ENCODE data around the gene CST8.

CST8 gene

DNA sequence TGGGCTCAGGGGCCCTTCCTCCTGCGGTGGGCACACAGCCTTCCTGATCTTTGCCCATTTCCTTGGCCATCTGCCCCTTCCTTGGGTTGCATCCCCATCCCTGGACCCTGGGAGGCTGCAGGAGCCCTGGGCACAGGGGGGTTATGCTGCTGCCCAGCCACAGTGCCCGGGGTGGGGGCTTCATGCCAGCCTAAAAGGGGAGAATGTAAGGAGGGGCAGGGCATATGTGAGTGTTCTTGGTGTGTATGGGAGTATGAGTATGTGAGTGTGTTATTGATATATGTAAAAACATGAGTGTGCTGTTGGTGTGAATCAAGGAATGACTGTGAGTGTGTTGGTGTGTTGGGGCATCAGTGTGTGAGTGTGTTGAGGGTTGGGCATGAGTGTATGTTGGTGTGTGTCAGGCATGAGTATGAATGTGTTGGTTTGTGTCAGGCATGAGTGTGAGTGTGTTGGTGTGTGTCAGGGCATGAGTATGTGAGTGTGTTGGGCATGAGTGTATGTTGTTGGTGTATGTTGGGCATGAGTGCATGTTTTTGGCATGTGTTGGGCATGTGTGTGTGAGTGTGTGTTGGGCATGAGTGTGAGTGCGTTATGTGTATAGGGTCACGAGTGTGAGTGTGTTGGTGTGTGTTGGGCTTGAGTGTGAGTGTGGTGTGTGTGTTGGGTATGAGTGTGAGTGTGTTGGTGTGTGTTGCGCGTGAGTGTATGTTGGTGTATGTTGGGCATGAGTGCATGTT lies 14.7 kb upstream of the CST8 start:
- no peak for DNase-seq

DNA sequence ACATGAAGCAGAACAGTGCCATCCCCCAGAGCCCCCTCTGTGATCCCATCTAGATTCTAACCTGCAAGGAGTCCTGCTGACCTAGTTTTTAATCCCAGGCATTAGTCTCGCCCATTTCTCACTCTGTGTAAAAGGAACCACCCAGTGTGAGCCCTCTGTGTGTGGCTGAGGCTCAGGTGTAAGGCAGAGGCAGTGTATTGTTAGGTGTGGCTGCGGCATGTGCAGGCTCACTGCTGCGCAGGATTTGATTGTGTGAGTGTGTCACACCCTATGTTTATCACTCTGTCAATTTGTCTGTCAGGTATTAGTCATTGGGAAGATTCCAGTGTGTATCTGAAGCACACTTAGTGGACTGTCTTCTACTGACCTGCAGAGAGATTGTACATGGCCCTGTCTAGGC lies 13.7 kb upstream of the CST8 start:
- no peak for DNase-seq

DNA sequence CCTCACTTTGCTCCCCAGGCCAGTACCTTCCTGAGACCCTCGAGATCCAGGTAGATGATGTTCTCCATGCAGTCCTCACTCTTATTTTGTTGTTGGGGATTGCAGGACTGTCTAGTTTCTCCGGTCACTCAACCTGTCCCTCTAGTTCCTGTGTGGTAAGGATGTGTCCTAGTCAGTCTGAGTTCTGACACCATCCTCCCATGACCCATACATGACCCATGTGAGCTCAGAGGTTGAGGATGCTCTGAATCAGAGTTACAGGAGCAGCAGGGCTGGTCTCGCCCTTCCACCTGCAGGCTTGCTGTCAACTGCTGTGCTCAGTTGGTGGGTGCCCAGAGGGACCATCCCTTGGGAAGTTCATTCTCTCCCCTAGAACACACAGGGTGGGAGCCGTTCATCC lies 11.9 kb upstream of the CST8 start:
- DNase-seq = no peak

DNA sequence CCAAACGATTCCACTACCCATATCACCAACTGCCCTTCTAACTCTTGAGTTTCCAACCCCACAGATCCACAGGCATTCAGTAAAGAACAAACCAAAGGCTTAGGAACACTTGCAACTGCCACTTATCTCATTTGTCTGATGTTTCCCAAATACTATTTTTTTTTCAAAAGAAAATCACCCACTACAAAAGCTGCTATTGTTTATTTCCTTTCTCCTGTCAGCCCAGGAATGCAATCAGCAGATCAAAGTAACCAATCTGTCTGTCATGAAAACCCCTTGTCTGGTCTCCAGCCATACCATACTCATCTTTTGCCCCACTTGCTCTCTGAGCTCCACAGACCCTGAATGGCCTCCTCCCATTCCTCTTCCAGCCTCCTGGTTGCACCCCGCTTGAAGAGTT lies 8.8 kb upstream of the CST8 start:
- DNase-seq = no peak

DNA sequence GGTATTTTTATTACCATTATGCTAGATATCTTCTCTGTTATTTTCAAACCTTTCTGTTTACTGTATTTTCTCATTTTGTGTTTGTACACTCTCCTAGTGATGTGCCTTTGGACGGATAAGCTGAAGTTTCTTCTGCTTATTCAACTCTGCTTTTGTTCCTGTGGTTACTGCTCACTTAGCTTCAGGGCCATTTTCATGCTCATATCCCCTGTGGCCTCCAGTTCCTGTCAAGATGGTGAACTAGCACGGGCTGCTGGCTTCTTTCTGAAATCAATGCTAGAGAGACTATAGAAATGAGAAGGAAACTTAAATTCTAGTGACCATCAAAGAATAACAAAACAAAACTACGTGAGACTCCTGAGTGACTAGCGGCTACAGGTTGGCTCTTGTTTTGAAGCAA lies 6.8 kb upstream of the CST8 start:
- no peak for DNase-seq

DNA sequence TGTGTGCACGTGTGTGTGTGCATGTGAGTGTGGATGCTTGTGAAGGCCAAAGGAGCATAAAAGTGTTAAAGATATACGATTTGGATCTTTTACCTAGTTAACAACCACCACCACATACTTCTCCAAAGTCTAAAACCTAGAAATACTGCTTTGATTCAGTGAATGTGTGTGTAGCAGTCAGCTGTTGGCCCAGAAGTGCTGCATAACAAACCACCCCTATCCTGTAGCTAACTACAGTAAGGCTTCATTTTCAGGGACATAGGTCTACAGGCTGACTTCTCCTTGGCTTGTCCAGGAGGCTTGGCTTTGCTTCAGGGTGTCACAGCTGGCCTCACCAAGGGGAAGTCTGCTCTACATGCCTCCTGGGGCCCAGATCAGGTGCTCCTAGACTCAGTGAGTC lies 2.4 kb upstream of the CST8 start:
- no peak for DNase-seq

DNA sequence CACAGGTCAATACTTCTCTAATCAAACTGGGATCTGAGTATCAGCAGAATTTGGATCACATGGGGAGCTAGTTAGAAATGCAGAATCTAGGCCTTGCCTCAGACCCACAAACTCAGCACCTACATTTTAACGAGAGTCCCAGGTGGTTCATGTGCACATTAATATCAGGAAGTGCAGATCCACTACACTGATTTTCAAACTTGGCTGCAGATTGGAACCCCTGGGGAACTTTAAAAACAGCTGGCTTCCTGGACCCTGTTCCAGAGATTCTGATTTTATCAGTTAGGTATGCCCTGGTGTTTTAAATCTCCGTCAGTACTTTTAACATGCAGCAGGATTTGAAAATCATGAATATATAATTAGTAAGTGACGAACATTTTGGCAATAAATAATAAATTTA lies 1.9 kb upstream of the CST8 start:
- no peak for DNase-seq

DNA sequence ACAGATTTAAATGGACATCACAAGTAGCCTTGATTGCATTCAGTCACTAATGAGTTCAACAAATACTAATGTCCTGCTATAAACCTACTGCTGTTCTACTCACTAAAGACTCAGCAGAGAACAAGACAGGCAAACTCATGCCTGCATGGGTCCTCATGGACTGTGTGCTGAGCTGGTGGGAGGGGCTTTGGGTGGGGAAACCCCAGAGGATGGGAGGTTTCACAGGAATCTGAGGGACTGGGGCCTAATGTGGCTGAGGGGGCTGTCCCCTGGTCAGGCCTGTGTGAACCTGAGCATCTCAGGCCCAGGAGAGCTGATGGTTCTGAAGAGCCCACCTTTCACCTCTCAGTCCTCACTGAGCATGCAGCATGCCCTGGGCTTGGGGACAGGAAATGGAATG lies 1.4 kb downstream of the CST8 start:
- DNase-seq = no peak

DNA sequence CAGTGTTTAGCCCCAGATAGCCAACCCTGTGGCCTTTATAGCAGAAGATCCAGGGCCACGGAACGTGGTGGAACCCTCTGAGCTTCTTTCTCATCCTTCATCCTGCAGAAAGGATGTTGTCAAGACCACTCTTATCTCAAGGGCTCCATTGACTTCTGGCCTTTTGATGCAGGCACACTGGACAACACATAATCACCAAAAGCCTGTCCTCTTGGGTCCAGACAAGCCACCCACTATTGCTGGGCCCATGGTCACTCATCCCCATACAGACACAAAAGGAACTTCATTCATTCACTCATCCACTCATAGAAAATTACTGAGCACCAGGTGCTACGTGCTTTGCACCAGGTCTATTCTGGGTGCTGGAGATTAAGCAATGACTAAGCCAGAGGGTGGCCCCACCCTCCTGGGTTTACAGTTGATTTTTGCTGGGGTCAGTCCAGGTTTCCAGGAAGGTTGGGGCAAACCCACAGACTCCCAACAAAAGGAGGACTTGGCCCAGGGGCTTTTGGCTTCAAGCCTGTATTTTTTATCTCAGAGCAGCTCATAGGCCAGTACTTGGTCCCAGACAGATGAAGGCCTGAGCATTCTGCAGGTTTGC lies 2.4 kb downstream of the CST8 start:
- DNase-seq = no peak

DNA sequence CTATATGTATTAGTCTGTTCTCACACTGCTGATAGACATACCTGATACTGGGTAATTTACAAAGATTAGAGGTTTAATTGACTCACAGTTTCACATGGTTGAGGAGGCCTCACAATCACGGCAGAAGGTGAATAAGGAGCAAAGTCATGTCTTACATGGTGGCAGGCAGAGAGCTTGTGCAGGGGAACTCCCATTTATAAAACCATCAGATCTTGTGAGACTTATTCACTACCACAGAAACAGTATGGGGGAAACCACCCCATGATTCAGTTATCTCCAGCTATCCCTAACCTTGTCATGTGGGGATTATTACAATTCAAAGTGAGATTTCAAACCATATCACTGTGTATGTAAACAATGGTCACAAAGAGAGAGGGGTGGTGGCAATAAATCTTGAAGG lies 6.6 kb downstream of the CST8 start:
- DNase-seq = no peak

DNA sequence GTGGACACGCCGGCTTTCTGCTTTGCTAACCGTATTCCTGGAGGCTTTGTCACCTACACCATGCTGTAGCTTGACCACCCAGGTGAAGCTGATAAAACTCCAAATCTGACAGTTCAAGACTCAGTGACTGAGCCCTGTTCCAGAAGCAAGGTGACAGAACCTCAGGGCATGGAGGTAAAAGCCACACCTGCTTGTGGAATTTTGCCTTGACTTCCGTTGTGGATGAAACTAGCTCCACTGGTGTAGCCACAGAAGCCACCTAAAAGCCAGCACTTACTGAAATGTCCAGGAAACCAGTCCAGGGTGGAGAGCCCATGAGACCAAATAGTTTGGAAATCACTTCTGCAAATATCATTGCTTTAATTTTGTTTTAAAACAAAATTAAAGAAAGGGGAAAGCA lies 11.0 kb downstream of the CST8 start:
- no peak for DNase-seq

DNA sequence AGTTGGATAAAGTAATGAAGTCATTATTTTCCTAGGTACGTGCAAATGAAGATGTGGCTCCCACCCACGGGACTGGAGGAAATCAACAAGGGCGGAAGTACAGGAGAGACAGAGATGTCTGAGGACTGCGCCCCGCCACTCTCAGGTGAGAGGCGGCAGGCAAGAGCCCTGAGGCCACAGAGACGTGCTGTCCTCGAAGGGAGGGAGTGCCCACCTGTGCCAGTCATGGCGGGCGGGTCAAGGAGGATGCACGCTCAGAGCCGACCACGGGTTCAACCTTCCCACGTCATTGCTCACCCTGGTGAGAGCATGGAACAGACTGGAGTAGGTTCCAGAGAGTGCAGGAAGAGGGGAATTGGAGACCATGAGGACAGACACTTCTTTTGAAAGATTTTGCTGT lies 12.7 kb downstream of the CST8 start:
- DNase-seq = no peak

DNA sequence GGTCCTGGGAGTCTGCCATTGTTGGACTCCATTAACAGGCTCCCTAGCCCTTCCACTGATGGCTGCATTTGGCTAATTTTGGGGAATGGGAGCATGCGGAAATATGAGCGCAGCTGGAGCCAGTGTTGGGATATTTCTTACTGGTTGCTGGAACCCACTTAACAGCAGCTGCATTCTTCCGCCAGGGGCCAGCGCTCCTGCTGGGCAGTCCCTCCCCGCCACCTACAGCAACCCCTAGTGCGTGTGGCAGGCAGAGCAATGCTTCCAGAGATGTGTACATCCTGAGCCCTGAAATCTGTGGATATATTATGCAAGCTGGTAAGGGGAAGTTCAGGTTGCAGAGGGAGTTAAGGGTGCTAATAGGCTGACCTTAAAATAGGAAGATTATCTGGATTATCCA lies 16.4 kb downstream of the CST8 start:
- no peak for DNase-seq

DNA sequence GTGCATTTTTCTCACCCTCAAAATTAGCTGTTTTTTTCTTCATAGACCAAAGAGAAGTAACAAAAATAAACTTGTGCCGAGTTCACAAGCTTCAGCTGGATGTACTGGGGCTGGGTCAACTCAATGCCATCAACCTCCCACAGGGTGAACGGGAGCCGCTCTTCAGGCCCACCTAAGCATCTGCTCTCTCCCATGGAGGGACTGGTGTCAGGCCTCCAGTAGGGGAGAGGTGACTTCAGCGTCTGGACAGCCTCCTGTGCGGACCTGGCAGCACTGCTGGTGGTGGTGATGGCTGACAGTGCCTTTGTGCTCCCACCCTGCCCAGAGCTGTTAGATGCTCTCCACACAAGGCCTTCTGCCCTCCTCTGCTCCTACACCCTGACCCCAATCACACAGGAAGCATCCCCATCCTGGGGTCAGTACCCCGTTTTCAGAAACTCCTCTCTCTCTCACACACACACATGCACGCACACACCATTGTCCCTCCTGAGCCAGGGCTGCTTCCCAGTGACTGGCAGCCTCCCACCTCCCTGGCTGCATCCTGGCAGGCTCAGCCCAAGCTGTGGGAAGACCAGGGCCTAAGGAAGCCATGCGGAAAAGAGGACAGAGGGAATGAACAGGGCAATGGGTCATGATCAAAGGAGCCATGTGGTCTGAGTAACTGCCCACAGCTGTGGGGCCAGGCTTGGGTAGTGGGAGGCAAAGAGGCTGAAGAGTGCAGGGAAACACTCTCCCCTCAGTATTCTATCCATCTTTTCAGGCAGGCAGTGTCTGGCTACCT lies 17.7 kb downstream of the CST8 start:
- DNase-seq = no peak

DNA sequence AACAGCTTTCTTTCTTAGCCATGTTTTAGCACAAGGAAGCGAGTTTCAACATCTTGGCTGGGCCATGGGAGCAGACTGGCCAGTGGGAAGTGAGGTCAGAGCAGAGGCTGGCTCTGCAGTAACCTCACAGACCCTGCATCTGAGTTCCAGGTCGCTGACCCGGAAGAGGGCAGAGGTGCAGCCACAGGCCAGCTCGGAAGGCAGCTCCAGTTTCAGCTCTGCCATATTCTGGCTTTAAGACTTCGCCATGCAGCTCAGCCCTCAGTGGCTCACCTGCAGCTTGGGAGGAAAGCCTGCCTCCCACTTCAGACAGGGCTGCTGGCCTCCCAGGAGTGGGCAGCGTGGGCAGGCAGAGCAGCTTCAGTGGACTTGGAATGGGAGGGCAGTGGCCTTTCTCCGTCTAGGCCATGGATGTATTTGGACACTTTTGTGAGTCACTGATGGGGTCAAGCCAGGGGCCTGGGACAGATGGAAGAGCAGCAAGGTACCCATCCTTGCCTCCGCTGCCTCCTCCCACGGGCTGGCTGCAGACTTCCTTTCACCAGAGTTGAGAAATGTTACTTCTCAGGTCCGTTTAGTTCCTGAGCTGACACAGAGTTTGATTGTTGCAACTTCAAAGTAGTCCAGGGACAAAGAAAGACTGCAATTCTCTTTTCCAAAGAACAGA lies 18.5 kb downstream of the CST8 start:
- no peak for DNase-seq

DNA sequence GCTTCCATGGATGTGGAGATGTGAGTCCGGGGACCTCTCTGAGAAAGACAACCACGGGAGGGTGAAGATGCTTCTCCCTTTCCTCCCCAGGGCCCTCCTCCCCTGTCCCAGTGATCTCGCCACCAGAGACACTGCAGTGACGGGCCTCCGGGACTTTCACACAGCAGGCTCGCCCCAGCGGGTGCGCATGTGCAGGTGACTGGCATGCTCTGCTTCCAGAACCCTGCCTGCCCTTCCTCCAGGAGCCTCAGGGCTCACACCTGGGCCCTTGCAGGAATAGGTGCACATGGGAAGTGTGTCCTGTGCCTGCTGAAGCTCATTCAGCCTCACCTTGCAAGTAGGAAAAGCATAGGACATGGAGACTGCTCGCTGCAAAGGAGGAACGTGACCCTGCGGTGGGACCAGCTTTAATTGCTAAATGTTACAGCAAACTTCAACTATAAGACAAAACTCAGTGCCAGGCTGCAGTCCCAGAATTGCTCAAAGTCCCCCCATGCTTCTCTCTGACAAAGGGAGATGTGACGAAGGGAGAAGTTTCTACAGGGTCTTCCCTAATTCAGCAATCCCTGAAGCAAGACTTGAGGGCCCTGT lies 19.2 kb downstream of the CST8 start:
- no peak for DNase-seq

DNA sequence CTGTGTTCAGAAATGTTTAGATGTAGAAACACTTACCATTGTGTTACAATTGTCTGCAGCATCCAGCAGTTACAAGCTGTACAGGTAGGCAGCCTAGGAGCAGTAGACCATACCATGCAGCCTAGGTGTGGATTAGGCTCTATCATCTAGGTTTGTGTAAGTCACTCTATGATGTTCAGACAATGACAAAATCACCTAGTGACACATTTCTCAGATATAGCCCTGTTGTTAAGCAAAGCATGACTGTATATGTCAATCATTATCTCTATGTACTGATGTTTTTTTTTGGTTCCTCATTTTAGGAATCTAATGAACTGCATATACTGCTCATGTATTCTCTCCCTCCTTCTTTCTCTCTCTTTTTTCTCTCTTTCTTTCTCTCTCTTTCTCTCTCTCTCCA lies 22.2 kb downstream of the CST8 start:
- no peak for DNase-seq

DNA sequence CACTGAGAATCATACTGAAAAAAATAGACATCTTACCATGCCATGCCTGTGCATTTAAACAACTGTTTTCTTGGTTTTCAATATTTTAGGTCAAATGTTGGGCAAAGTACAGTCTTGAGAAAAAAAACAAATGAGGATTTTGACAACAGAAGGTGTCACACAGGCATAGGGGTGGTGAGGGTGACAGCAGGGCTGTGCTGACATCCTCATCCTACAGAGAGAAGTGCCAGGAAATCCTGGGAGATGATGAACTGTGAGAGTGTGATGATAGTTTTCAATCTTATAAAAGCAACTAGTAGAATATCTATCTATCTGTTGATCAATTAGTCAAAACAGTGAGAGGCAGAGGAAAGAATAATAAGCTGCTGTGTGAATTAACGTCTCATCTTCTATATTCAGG lies 23.9 kb downstream of the CST8 start:
- no peak for DNase-seq

DNA sequence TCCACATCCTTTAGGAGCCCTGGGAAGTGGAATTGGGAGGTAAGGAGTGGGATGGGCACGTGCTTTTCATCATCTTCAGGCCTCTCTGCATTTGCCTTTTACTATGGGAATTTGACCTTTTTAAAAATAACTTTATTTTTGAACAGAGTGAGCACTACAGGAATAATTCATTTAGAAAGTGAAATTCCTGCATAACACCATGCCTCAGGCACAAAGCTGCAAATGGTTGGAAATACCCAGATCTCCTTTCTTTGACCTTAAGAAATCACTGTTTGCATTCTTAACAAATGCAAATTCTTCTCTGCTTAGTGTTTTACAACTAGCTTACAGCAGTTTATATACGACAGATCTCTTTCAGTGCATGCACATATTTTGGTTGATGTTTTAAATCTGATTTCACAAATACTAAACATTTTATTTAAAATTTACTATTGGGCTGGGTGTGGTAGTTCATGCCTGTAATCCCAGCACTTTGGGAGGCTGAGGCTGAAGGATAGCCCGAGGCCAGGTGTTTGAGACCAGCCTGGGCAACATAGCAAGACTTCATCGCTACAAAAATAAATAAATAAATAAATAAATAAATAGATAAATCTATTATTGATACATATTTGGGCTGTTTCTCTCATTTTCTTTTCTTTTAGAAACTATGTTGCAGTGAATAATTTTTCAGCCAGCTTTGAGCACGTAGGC lies 24.5 kb downstream of the CST8 start:
- DNase-seq = no peak

DNA sequence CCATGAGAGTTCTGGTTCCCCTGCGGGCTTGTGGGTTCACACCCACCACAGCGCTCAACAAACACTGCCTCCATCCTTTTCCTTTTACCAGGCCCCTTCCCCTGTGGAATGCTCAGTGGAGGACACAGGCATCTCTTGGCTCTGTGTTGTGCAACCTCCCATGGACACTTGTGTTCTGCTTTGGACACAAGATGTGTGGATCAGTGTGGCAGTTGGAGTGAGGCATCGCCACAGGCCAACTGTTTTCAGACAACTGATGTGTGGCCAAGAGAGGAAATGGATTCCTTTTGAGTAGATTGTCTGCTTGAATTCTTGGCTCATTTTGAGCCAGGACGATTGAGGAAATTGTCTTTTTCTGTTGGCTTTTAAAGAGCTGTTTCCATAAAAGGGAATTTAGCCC lies 26.8 kb downstream of the CST8 start:
- no peak for DNase-seq

DNA sequence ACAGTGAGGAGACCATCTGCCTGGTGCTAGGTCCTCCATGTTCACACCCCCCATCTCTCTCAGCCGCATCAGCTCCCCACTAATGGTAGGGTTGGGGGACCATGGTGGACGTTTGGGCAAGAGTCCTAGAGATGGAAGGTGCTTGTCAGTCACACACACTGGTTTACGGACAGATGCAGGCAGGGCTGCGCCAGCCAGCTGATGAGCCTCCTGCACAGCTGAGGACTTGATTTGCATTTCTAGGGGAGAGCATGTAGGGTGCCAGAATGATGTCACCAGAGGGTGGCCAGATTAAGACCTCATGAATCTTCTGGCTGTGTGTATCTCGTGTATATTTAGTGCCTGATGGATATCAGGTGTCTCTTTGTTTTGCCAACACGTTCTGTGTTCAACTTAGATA lies 28.6 kb downstream of the CST8 start:
- DNase-seq = no peak

DNA sequence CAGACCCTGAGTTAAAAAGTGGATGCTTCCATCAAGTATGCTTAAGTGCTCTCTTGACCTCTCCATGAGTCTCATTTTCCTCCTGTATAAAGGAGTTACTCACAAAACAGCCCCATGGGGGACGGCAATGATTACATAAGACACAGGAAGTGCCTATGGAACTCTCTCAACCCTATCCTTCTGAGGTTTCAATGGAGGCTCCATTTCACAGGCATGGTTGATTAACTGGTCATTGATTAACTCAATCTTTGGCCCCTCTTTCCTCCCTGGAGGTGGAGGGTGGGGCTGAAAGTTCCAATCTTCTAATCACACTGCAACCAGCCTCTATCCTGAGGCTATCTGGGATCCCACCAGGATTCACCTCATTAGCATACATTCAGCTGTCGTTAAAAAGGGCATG lies 29.3 kb downstream of the CST8 start:
- DNase-seq = no peak

DNA sequence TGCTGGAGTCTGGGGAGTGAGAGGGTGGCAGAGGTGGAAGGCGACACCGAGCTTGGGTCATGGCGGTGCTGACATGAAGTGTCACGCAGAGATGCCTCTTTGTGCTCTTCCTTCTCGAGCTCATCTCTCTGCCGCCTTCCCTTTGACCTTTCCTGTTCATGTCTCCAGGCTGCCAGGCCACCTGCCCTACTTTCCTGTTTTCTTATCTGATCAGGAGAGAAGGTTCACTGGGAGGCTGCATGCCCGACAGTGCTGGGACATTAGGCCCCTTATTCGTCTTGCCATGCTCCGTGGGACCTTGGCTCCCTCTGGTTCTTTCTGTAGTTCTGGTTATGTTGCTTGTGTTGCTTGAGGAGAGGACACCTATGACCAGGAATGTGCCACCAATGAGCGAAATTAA lies 33.2 kb downstream of the CST8 start:
- no peak for DNase-seq
